ENCODE results near the gene MEGF11.

GRCh38 chr15:65863106-65863505 is 390.4 kb downstream of the MEGF11 start:
- TF ChIP-seq, protein P1, sequence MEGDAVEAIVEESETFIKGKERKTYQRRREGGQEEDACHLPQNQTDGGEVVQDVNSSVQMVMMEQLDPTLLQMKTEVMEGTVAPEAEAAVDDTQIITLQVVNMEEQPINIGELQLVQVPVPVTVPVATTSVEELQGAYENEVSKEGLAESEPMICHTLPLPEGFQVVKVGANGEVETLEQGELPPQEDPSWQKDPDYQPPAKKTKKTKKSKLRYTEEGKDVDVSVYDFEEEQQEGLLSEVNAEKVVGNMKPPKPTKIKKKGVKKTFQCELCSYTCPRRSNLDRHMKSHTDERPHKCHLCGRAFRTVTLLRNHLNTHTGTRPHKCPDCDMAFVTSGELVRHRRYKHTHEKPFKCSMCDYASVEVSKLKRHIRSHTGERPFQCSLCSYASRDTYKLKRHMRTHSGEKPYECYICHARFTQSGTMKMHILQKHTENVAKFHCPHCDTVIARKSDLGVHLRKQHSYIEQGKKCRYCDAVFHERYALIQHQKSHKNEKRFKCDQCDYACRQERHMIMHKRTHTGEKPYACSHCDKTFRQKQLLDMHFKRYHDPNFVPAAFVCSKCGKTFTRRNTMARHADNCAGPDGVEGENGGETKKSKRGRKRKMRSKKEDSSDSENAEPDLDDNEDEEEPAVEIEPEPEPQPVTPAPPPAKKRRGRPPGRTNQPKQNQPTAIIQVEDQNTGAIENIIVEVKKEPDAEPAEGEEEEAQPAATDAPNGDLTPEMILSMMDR (IDR thresholded peaks at IDR 0.05; ENCODE audit: low read length), result no peak
- TF ChIP-seq EZH2 (IDR thresholded peaks at IDR 0.05; ENCODE audit: borderline replicate concordance, low read length), result no peak
